ENCODE measurements around the gene OLFML2A. TPM values are rescaled to one million over a fixed set of nuclear protein-coding genes. Genes with fewer than 3 reads are reported as not detected.

The OLFML2A gene
- total RNA-seq, 4 donors from 2014 or later = 44.7 to 328 (median 169) TPM

GRCh38 chr9:124764774-124765438 is 12.0 kb upstream of the OLFML2A start:
- H3K9me3 ChIP-seq = no peaks in the 10 kb centered on the region
- 77 to 86% methylated on average over 6 of the region's 6 CpGs for WGBS, 2 donors
- H3K27me3 ChIP-seq = peaks cover 0 to 13% of the 10 kb centered on the region in 2 donors

GRCh38 chr9:124765439-124765835 is 11.5 kb upstream of the OLFML2A start:
- Histone ChIP-seq H3K4me3 (no peak overlapping the region), H3K36me3 (no peaks in the 10 kb centered on the region), H3K9me3 (no peaks in the 10 kb centered on the region), H3K27me3 (peaks cover 0 to 15% of the 10 kb centered on the region in 2 donors), H3K27ac (no peak overlapping the region), H3K4me1 (peaks cover 0 to 30% (median 10%) of the 10 kb centered on the region in 4 donors)
- TF ChIP-seq EP300 (IDR thresholded peaks at IDR 0.05) (no peak), POLR2A (IDR thresholded peaks at IDR 0.05) (no peak), CTCF (IDR thresholded peaks at IDR 0.05) (no peak)
- no peak for DNase-seq (ENCODE audit: low spot score in 2 of 2)
- 82 to 87% methylated on average over 6 of the region's 6 CpGs for WGBS, 2 donors

More at GRCh38 chr9:124764774-124765438, 12.0 kb upstream of the OLFML2A start:
- Histone ChIP-seq H3K4me3 (no peak overlapping the region), H3K36me3 (no peaks in the 10 kb centered on the region), H3K4me1 (peaks cover 0 to 25% (median 8%) of the 10 kb centered on the region in 4 donors), H3K27ac (no peak overlapping the region)
- TF ChIP-seq CTCF (IDR thresholded peaks at IDR 0.05) (peak in 4 of 5 experiments; percentile 13 to 28 (median 23)), EP300 (IDR thresholded peaks at IDR 0.05) (no peak), POLR2A (IDR thresholded peaks at IDR 0.05) (no peak)
- DNase-seq (ENCODE audit: low spot score in 2 of 2) = no peak

GRCh38 chr9:124766326-124766725 is 10.6 kb upstream of the OLFML2A start:
- Histone ChIP-seq H3K36me3 (no peaks in the 10 kb centered on the region), H3K4me3 (no peak overlapping the region), H3K27me3 (peaks cover 0 to 15% of the 10 kb centered on the region in 2 donors), H3K9me3 (no peaks in the 10 kb centered on the region), H3K27ac (no peak overlapping the region), H3K4me1 (peaks cover 0 to 36% (median 10%) of the 10 kb centered on the region in 4 donors)
- 93 to 96% methylated on average over 1 of the region's 1 CpG for WGBS, 2 donors
- no peak for DNase-seq (ENCODE audit: low spot score in 2 of 2)
- TF ChIP-seq CTCF (IDR thresholded peaks at IDR 0.05) (no peak), POLR2A (IDR thresholded peaks at IDR 0.05) (no peak), EP300 (IDR thresholded peaks at IDR 0.05) (no peak)

- 78 to 79% methylated on average over 4 of the region's 4 CpGs for WGBS, 2 donors
- H3K27ac ChIP-seq = no peak overlapping the region
- H3K36me3 ChIP-seq = no peaks in the 10 kb centered on the region
- no peak overlapping the region for H3K4me3 ChIP-seq
- DNase-seq (ENCODE audit: low spot score in 2 of 2) = no peak
- peaks cover 0 to 40% (median 10%) of the 10 kb centered on the region in 4 donors for H3K4me1 ChIP-seq
- TF ChIP-seq CTCF (IDR thresholded peaks at IDR 0.05) = no peak
- TF ChIP-seq EP300 (IDR thresholded peaks at IDR 0.05) = no peak
- TF ChIP-seq POLR2A (IDR thresholded peaks at IDR 0.05) = no peak
- H3K9me3 ChIP-seq = no peaks in the 10 kb centered on the region
- H3K27me3 ChIP-seq = peaks cover 0 to 15% of the 10 kb centered on the region in 2 donors
Observed at GRCh38 chr9:124766815-124767554, 9.9 kb upstream of the OLFML2A start.

GRCh38 chr9:124767821-124768220 is 9.1 kb upstream of the OLFML2A start:
- peaks cover 0 to 46% (median 11%) of the 10 kb centered on the region in 4 donors for H3K4me1 ChIP-seq
- DNase-seq (ENCODE audit: low spot score in 2 of 2) = no peak
- no peaks in the 10 kb centered on the region for H3K36me3 ChIP-seq
- peaks cover 0 to 11% of the 10 kb centered on the region in 2 donors for H3K27me3 ChIP-seq
- H3K4me3 ChIP-seq = no peak overlapping the region
- no peak overlapping the region for H3K27ac ChIP-seq
- TF ChIP-seq POLR2A (IDR thresholded peaks at IDR 0.05) (no peak), EP300 (IDR thresholded peaks at IDR 0.05) (no peak), CTCF (IDR thresholded peaks at IDR 0.05) (no peak)
- no peaks in the 10 kb centered on the region for H3K9me3 ChIP-seq
- 29 to 43% methylated on average over 2 of the region's 2 CpGs for WGBS, 2 donors
